ENCODE results near the gene NAA80.

The NAA80 gene, protein sequence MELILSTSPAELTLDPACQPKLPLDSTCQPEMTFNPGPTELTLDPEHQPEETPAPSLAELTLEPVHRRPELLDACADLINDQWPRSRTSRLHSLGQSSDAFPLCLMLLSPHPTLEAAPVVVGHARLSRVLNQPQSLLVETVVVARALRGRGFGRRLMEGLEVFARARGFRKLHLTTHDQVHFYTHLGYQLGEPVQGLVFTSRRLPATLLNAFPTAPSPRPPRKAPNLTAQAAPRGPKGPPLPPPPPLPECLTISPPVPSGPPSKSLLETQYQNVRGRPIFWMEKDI

DNA sequence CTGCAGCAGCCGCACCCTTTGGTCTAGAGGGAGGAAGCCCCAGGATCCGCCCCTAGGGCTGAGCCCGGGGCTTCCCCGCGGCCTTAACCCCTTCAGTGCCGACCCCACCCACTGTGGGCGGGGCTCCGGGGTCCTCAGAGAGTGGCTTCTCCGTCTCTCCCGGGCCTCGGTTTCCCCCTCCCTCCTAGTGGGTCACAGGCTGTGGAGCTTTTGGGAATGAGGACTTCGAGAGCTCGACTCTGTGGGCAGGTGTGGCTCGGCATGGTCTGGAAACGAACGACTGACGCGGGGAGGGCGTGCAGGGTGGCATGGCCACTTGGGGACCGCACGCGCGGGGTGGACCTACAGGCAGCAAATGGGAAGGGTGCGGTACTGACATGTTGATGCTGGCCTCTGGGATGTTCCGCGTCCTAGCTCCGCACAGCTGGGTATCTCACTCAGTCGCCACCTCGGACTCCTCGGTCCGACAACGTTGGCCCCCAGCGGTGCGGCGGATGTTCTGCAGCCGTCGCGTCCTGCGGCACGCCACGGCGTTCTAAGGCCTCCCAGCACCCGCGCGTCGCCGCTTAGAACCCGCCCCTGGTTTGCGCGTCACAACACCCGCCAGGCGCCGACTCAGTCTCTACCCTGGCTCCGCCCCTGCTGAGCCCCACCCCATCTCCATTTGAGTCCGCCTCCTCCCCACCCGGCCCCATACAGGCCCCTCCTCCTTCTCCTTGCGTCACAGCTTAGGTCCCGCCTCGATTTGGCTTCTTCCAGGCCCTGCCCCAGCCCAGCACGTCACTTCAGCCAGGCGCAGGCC, at the start of gene NAA80, which contains the start of gene HYAL3:
TSS of gene NAA80 (minus strand) at position 570 of the 802 bp plus-strand sequence. CDS start 1,942 bp downstream, outside the sequence.
TSS of gene HYAL3 (minus strand) at position 570 of the 802 bp plus-strand sequence. CDS start 3,803 bp downstream, outside the sequence.
- DNase-seq (ENCODE audit: low read depth in 1 of 2, low spot score in 1 of 2), result peak; percentile 98 to 99

DNA sequence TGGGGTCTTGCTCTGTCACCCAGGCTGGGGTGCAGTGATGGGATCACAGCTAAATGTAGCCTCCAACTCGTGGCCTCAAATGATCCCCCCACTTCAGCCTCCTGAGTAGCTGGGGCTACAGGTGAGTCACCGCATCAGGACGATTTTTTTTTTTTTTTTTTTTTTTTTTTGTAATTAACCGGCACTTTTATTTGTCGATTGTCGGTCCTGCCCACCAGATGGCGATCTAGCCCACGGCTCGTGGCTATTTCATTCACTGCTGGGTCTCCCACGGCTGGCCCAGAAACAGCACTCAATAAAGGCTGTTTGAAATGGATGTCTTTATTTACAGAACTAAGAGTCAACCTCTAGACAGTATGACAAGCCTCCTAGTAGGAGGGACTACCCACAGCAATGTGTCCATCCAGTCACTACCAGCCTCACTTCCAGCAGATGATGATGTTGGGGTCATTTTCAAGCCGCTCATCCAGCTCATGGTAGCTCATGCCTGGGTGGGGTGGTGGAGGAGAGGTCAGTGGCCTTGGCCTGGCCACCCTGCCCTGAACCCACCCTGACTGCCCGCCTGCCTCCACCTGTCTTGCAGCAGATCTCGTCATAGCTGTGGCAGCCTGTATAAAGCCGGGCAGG, 48.1 kb upstream of the NAA80 start:
- DNase-seq (ENCODE audit: low read depth in 1 of 2, low spot score in 1 of 2), result peak; percentile 52 to 56

DNA sequence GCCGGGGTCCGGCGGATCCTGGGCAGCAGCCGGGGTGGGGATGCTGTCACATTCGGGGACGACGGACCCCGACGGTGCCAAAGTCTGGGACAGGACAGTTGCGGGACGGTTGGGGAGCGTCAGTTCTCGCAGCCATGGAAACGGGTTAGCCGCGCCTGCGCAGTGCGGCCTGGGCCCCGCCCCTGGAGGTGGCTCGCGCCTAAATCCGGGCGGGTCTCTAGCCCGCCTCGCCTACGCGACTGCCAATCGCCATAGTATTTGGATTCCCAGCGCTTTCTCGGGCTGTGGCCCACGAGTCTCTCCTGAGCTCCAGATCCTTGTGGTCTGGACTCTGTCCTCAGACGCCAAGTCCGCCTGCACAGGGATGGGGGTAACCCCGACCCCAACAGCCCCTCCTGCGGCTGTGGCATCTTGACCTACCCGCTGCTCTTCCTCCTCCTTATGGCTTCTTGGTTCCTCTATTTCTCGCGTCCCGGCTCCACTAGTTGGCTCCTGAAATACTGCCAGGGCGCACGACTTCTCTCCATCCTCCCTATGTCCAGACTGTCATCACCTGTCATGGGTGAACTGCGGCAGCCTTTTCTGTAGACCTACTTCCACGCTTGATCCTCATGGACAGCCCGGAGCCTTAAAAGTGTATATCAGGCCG, 46.5 kb upstream of the NAA80 start, which contains the start of gene ZMYND10:
TSS of gene ZMYND10 (minus strand) at position 147 of the 649 bp plus-strand sequence. CDS start 153 bp downstream, outside the sequence.
- DNase-seq (ENCODE audit: low read depth in 1 of 2, low spot score in 1 of 2), result peak; percentile 57 to 59

DNA sequence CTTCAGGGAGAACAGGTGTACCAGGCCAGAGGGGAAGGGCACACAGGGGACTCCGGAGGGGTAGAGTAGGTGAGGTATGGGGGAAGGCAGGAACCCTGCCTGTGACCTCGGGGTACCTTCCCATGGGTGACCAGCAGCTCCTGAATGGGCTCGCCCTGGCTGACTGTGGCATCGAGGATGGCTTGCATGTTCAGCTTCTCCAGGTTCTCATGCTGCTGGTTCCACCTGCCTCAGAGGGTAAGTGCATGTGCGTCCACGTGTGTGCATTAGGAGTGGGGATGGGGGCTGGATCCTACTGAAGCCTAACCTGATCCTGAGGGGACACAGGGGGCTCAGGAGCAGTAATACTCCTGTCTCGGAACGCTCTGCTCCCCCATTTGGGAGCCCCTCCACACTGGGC, 45.8 kb upstream of the NAA80 start:
- no peak for DNase-seq (ENCODE audit: low read depth in 1 of 2, low spot score in 1 of 2)

DNA sequence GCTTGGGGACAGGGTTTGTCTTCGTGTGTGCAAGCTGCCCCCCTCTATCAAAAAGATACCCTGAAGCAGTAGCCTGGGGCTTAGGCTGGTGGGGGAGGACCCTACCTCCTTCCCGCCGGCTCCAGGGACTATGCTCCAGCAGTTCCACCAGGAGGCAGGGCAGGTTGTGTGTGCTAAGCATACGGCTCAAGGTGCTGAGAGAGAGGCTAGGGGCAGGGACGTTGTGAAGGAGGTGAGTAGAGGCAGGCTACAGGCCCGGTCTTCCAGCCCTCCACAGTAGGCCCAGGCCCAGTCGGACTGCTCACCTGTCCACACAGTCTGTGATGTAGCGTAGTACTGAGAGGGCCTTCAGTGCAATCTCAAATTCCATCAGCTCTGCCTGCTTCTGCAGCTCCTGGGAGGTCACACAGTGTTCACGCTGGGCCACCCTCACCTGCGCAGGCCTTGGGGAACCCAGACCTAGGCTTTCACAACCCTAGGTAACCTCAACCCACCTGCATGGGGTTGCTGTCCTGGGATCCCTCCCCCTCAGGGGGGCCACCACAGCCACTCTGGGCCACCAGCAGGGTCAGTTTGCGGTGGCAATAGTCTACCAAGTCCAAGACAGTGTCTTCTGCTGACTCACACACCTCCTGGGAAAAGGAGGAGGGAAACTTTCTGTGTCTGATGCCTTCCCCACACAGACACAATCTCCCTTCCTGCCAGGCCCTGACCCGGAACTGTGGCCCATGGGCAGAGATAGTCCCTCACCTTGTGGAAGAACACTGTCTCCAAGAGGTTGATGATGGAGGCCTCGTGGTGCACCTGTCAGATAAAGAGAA, 43.8 kb upstream of the NAA80 start:
- DNase-seq (ENCODE audit: low read depth in 1 of 2, low spot score in 1 of 2), result no peak

DNA sequence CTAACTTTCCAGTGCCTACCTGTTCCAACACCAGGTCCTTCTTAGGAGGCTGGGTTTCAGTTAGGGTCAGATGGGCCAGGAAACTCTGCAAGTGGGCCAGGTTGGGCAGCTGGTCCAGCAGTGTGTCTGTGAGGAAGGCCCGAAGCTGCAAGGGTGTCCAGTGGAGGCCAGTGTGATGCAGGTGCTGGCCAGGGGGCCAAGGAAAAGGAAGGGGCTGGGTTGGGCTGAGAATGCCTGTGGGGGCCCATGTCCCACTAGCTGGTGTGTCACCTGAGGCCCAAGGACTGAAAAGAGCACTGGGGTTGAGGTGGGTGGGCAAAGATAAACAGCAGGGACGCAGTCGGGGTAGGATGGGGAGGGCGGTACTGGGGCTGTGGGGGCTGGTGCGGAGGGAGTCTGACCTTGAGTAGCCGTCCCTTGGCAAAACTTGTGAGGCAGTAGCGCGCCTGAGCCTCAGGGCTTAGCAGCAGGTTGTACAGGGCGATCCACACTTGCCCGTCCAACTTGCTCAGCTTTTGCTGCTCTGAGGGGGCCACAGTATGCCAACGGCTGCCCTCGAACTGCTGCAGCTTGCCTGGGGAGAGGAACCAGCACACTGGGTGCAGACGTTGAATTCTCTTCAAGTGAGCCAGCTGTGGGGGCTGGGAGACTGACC, 42.9 kb upstream of the NAA80 start:
- DNase-seq (ENCODE audit: low read depth in 1 of 2, low spot score in 1 of 2), result no peak

DNA sequence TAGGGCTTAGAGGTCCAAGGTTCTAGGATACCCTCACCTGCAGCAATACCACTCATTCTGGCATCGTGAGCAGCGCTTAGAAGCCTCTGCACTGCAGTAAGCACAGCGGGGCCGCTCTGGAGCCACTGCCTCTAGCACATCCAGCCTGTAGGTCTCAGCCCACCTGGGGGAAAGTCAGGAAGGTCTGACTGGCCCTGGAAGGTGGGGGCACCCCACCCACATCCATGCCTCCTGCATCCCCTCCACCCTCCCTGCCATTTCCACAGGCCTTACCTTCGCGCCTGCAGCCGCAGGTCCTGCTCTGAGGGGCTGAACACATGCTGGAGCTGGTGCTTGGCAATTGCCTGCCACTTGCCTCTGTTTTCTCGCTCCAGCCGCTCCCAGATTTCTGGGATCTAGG, 42.3 kb upstream of the NAA80 start:
- no peak for DNase-seq (ENCODE audit: low read depth in 1 of 2, low spot score in 1 of 2)

DNA sequence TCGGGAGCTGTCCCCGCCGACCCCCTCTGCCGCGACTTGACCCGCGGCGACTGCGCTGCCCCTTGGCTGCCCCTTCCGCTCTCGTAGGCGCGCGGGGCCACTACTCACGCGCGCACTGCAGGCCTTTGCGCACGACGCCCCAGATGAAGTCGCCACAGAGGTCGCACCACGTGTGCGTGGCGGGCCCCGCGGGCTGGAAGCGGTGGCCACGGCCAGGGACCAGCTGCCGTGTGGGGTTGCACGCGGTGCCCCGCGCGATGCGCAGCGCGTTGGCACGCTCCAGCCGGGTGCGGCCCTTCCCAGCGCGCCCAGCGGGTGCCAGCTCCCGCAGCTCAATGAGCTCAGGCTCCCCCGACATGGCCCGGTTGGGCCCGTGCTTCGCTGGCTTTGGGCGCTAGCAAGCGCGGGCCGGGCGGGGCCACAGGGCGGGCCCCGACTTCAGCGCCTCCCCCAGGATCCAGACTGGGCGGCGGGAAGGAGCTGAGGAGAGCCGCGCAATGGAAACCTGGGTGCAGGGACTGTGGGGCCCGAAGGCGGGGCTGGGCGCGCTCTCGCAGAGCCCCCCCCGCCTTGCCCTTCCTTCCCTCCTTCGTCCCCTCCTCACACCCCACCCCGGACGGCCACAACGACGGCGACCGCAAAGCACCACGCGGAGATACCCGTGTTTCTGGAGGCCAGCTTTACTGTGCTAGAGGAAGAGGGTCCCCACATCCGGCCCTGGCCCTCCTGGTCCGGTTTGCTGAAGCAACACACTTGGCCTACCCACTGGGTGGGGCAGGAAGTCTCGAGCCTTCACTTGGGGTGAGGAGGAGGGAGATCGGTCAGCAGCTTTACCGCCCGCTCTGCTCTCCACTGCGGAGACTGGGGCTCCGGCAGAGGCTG, 41.5 kb upstream of the NAA80 start, which contains the start of gene RASSF1:
TSS of gene RASSF1 (minus strand) at position 389 of the 882 bp plus-strand sequence. CDS start at position 358, 31 bp downstream.
- peak; percentile 44 to 49 for DNase-seq (ENCODE audit: low read depth in 1 of 2, low spot score in 1 of 2)

DNA sequence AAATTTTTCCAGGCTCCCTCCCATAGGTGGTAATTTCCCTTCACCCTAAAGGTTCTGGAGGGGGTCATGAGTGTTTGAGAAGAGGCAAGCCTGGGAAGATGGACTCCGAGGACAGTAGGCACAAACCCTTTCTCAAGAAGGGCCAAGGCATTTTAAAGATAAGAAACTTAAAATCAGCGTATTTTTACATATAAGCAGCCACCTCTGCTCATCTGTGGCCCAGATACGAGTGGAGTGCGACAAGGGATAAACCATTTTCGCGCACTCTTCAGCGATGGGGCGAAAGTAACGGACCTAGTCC, 40.9 kb upstream of the NAA80 start:
- no peak for DNase-seq (ENCODE audit: low read depth in 1 of 2, low spot score in 1 of 2)

DNA sequence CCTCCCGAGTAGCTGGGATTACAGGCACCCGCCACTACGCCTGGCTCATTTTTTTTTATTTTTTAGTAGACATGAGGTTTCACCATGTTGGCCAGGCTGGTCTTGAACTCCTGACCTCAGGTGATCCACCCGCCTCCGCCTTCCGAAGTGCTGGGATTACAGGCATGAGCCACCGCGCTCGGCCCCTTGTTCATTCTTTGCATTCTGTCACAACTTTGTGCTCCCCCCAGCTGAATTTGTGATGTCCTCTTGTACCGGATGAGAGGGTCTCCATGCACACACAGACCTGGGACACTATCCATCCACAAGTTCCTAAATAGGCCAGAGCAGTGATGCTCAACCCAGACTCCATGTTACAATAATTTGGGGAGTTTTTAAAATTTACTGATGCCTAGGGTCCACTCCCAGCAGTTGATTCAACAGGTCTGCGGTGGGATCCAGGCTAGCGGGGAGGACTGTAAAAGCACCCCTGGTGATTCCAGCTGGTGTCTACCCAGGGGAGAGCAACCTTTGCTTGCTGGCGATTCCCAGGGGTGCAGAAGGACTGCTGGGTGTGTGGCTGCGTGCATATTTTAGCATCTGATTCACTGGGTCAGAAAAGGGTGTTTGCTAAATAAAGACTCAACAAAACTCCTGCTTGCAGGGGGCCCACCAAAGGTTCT, 40.4 kb upstream of the NAA80 start:
- DNase-seq (ENCODE audit: low read depth in 1 of 2, low spot score in 1 of 2), result no peak

DNA sequence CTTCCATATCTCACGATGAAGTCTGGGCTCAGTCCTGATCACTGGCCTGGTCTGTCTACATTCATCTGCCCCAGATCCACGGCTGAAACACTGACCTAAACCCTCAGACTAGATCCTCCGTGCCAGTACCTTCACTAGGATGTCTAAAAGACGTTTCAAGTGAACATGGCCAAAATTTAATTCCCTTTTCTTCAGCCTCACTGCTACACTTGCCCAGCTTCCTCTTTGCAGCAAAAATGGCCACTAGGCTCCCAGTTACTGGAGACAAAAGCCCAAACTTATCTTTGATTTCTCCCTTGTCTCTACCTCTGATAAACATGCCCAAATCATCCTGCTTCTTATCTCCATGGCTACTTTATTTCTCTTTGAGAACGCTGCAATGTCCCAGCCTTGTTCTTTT, 39.8 kb upstream of the NAA80 start:
- DNase-seq (ENCODE audit: low read depth in 1 of 2, low spot score in 1 of 2), result no peak

DNA sequence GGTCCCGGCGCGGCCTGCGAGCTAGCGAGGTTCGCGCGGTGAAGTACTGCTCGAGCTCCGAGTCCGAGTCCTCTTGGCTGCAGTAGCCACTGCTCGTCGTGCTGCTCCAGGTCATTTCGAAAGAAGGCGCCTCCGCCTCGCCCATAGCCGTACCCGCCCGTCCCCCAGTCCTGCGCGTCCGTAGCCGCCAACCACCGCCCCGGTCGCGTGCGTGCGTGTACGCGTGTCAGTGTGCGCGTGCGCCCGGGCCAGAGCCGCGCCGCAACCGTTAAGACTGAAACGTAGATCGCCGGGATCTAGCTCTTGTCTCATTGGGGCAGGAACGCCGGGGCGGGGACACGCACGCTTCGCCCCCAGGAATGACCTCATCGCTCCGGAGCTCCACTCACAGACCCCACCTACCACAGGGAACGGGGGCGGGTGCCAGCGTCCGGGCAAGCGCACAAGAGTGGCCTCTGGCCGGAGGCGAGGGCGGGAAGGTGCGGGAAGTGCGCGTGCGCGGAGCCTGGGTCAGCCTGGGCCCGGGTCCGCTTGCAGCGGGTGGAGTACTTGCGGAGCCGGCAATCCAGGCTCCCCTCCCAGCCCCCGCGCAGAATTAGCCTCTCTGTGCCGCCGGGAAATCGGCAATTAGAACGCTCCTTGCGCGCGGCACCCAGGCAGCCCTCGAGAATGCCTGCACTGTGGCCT, 38.1 kb upstream of the NAA80 start:
- DNase-seq (ENCODE audit: low read depth in 1 of 2, low spot score in 1 of 2), result peak; percentile 85 to 88

DNA sequence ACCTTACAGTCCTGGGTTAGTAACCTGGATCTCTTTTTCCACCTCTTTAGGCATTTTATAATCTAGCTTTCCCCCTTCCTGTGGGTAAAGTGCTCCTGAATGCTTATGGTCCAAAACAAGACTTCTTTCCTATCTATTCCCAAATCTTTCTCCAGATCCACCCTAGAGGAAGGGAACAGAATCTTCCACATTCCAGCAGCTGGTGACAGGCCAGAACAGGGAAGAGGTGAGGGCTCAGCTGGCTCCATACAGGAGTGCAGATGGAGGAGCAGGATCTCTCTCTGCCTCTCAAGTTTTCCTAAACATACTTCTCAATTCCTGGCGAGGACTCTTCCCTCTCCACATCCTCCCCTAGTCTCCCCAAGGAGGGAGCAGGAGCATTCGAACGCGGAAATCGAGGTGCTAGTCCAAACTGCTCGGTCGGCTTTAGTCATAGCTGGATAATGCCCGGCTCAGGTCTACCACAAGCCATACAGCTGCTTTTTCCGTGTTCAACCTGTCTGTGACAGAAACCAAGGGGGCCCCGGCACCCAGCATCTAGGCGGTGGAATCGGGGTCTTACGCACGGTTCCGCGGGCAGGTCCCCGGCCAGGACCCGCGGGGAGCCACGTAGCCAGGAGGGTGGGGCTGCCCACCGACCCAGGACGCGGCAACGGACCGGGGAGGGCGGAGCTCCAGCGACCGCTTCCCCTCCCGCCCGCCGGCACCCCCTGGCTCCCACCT, 37.4 kb upstream of the NAA80 start:
- DNase-seq (ENCODE audit: low read depth in 1 of 2, low spot score in 1 of 2), result no peak

DNA sequence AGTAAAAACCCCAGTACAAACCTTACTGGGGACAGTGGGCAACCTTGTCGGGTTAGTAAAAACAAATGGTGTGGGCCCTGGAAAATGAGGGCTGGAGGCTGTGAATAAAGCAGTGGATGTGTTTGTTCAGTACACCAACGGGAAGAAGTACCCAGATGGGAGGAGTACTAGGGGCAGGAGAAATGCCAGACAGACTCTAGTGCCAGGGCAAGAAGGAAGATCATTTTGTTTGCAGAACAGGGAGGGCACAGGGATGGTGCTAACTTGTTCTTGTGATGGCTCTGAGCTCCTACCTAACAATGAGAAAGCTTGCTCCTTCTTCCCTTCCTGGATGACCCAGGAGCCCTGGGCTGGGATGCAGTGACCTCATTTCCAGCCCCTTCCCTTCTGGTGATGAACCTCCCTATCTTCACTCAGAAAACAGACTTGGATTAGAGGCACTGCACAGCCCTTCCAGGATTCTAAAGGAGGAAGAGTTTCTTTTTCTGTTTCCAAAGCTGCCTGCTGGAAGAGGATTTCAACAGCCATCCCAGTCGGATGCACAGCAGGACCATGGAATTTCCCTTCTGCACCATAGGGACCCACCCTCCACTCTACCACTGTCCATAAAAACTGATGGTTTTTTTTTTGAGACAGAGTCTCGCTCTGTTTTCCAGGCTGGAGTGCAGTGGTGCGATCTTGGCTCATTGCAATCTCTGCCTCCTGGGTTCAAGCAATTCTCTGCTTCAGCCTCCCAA, 35.3 kb upstream of the NAA80 start:
- no peak for DNase-seq (ENCODE audit: low read depth in 1 of 2, low spot score in 1 of 2)

DNA sequence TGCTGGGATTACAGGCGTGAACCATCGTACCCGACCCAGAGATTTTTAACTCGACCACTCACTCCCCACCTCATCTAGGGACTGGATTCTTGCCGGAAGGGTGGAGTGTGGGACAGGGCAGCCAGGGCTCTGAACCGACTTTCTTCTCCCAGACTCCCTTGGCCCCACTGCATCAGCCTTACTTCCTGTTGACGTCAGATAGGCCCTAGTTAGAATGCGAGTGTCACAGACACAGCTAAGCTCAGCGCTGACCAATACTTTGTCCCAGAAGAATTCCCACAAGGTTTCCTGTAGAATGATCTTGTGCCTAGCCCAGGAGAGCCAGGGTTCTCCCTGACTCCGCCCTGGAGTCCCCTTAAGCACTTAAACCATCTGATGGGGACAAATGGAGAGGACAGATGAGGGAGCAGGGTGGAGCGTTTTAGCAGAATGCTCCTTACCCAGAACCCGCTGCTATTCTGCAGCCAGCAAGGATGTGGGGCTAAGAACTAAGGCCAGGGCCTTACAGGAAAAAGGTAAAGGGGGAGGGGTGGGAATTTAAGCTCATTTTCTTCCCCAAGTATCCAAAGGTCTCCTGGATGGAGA, 34.6 kb upstream of the NAA80 start:
- no peak for DNase-seq (ENCODE audit: low read depth in 1 of 2, low spot score in 1 of 2)

DNA sequence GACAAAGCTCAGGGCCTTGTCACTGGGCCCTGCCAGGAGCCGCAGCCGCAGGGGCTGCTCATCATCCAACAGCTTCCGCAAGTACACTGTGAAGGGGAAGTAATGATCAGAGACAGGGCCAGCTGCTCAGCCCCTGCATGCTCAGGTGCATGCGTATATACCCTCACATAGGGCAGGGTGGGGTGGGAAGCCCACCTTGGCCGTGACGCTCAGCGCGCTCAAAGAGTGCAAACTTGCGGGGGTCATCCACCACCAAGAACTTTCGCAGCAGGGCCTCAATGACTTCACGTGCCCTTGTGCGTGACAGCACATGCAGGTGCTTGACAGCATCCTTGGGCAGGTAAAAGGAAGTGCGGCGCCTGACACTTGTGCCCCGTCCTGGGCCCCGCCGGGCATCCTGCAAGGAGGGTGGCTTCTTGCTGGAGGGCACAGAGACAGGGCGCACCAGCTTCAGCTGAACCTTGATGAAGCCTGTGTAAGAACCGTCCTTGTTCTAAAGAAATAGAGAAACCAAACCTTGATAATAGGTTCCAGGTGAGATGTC, 32.2 kb upstream of the NAA80 start:
- DNase-seq (ENCODE audit: low read depth in 1 of 2, low spot score in 1 of 2), result no peak

All from stimulated activated CD4-positive, alpha-beta T cell treated with anti-CD3 and anti-CD28 coated beads, Interleukin-15, amount 100 ng/mL, for 1 hour (primary cell).